Subcutaneous adipose tissue (tissue), 4 donors: ENCODE results near the gene TUBG1. TPM values are rescaled to one million over a fixed set of nuclear protein-coding genes. Genes with fewer than 3 reads are reported as not detected.

Source experiments
- CTCF ChIP-seq: fragments of 450-650 bp; IDR thresholded peaks from one replicate; pipeline ENCODE4 v1.5.1; 2016; ENCODE audit warnings: low read depth, mild to moderate bottlenecking, control low read depth, antibody characterized with exemption, moderate library complexity
- total RNA-seq, 4 donors: library from RNA; depleted of rRNA; stranded (reverse); fragments of >200 nt; gene quantifications; one replicate each; pipeline ENCODE4 v1.1.0, GENCODE V29; 2016

Gene TUBG1
- total RNA-seq, 4 donors from 2014 or later = 16.3 to 35.8 (median 23.5) TPM

- no peak for TF ChIP-seq CTCF
Observed at GRCh38 chr17:42647778-42648177, 38.3 kb downstream of the TUBG1 start.

GRCh38 chr17:42651392-42651791, 41.9 kb downstream of the TUBG1 start:
- TF ChIP-seq CTCF = no peak

GRCh38 chr17:42653179-42654124, 44.0 kb downstream of the TUBG1 start:
- no peak for TF ChIP-seq CTCF

GRCh38 chr17:42655528-42655927, 46.0 kb downstream of the TUBG1 start:
- TF ChIP-seq CTCF = no peak

- TF ChIP-seq CTCF = no peak
Observed at GRCh38 chr17:42657824-42658588, 48.5 kb downstream of the TUBG1 start.

- no peak for TF ChIP-seq CTCF
Observed at GRCh38 chr17:42659079-42659931, 49.8 kb downstream of the TUBG1 start, which contains the start of gene TUBG2. Gene TUBG2 (plus strand): TSS chr17:42659284. CDS start chr17:42659504, 220 bp downstream.
